GM18511 (cell line): ENCODE measurements around the gene DLG2.

Source experiments
- ATAC-seq: cut with Tn5 transposase; IDR thresholded peaks from one replicate; pipeline ENCODE4 v1.9.1; 2021; ENCODE audit warnings: mild to moderate bottlenecking, moderate library complexity; ENCODE audit not compliant: unreplicated experiment

Gene DLG2

DNA sequence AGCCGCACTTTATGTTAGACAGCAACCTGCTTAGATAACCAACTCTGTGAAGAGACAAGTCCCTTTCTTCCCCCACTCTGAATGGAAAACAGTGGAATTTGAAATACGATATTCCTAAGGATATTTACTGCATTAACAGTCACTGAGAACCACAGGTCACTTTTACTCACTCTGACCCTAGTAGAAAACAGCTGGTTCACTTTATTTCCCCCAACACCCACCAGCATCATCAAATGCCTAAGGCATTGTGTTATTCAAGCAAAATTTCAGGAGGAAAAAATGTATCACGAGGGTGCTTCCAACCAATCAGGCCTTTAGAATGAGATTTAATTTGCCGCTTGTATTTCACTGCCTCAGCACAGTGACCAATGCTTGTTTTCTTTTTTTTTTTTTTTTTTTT is 1206.9 kb downstream of the DLG2 start:
- ATAC-seq: no peak

DNA sequence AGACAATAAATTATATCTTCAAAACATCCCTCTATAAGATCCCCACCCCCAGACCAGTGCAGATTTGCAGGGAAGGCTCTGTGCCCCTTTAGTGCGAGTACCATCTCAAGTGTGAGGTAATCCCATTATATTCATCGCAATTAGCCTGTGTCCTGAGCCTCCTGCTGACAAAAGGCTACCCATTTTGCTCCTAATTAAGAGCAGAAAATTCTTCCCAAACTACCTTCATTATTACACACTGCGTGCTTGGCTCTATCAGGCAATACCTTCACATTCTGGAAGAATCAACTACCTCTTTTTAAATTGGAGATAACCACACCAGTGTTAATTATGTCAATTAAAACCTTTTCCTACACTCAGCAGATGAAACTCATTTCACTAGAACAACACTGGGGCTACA is 1207.5 kb downstream of the DLG2 start:
- ATAC-seq: no peak

DNA sequence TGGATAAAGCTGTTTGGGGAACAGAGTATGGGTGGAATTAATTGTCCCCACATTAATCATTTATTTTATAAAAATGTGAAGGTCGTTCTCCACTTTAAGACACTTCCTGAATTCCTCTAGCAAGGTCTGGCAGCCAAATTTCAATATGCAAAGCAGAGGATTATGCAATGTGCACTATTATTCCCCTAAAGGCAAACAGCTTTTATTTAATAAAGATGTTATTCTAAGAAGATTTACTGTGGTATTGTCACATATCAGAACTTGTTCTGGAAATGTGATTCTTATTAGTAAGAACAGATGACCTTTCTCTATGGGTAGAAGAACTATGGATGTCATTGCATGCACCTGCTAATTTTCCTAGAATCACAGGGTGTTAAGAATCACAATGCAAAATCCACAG is 1212.2 kb downstream of the DLG2 start:
- no peak for ATAC-seq

GRCh38 chr11:84413549-84413948 is 1213.6 kb downstream of the DLG2 start:
- ATAC-seq: no peak

- no peak for ATAC-seq
Measured at GRCh38 chr11:84412862-84413261, 1214.3 kb downstream of the DLG2 start.

- ATAC-seq: no peak
Measured at GRCh38 chr11:84408946-84409411, 1218.2 kb downstream of the DLG2 start.

- ATAC-seq: no peak
Measured at GRCh38 chr11:84407091-84407490, 1220.1 kb downstream of the DLG2 start.

GRCh38 chr11:84398017-84398626 is 1229.0 kb downstream of the DLG2 start:
- ATAC-seq: no peak

- no peak for ATAC-seq
Measured at GRCh38 chr11:84396521-84396920, 1230.6 kb downstream of the DLG2 start.

DNA sequence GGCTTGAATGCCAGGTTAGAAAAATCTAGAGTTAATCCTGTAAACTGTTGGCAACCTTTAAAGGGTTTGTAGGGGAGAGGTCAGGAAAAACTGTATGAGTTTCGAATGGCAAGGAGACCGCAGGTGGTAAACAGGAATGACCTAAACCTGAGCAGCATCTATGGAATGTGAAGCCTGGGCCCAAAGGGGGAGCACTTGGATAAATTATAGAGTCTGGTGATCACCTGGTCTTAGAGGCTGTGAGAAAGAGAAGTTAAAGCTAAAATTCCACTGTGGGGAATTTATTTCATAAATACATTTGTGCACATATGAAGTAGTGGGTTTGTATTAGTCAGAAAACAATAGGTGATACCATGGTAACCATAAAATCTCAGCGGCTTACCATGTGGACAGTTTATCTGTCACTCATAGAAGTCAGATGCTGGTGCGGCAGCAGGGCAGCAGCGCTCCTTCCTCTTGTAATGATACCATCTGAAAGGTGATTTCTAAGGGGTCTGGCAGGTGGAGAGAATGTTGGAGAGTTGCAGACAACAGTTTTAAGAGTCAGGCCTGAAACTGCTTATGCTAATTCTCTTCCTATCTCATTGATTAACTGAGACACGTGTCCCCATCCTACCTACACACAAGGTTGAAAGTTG is 1236.6 kb downstream of the DLG2 start:
- ATAC-seq: no peak

GRCh38 chr11:84389696-84390095 is 1237.4 kb downstream of the DLG2 start:
- ATAC-seq: no peak

DNA sequence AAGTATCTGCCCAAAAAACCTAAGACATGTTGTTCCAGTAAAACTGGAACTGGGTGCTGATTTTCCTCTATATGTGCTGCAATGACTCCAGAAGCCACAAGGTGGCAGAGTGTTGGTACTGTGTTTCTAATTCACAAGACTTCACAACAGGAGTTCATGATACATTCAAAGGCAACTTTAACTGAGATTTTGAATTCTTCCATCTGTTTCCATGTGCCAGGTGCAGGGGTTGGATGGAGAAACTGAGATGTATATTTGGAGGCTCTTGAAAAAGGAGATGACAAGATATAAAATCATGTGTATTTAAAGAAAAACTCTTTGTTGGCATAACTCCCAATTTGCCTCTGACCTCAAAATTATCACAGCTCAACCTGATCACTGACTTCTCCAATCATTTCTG is 1242.4 kb downstream of the DLG2 start:
- ATAC-seq: peak; percentile 81

- no peak for ATAC-seq
Measured at GRCh38 chr11:84383576-84383975, 1243.6 kb downstream of the DLG2 start.

DNA sequence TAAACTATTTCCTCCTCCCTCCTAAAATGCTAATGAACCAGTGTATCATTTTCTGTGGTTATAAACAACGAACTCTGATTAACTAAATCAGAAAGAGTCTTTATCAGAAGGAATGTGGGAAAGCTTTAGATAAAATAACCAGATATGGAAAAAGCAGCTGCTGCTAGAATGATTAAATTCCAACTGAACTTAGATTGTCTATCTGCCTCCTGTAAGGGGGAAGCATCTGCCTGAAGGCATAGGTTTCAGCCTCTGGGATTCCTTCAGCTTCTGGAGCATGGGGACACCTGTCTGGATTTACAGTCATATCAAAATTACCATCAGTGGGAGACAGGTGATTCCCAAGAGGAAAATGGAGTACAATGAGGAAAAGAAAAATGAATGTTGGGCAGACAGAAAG is 1245.5 kb downstream of the DLG2 start:
- ATAC-seq: no peak

- ATAC-seq: no peak
Measured at GRCh38 chr11:84372381-84372950, 1254.7 kb downstream of the DLG2 start.

DNA sequence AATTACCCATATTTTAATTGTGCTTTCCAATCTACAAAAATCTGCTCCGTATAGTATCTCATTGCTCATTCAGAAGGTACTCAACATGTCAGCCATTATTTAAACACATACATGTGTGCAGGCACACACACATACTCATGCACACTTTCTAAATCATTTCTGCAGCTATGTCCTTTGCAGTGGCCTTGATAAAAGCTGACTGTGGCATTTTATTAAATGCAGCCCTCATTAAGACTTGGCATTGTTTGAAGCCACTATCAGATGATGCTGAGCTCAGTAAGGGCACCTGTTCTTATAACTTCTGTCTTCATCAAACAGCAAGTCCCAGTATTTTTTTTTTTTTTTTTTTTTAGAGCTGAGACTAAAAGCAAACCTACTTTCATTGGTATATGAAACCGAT is 1269.1 kb downstream of the DLG2 start:
- no peak for ATAC-seq

- ATAC-seq: no peak
Measured at GRCh38 chr11:84355911-84356310, 1271.2 kb downstream of the DLG2 start.

GRCh38 chr11:84345597-84345996 is 1281.5 kb downstream of the DLG2 start:
- no peak for ATAC-seq

- ATAC-seq: no peak
Measured at GRCh38 chr11:84345027-84345426, 1282.1 kb downstream of the DLG2 start.

GRCh38 chr11:84339796-84340195 is 1287.3 kb downstream of the DLG2 start:
- ATAC-seq: no peak

DNA sequence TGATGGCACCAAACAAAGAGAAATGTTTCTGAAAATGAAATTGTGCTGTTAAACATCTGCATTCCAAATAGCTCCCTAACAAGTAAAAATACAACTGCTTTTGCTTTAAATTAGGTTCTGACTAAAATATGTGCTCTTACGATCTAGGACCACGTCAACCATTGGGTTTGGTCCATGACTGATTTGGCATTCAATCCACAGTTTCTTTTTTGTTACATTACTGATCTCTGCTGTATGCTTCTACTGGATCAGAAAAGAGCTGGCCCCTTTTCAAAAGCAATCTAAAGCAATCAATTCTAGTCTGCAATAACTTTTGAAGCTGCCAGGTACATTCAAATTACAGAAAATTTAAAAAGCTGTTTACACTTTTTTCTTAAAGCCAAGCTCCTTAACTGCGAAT is 1293.9 kb downstream of the DLG2 start:
- ATAC-seq: no peak

DNA sequence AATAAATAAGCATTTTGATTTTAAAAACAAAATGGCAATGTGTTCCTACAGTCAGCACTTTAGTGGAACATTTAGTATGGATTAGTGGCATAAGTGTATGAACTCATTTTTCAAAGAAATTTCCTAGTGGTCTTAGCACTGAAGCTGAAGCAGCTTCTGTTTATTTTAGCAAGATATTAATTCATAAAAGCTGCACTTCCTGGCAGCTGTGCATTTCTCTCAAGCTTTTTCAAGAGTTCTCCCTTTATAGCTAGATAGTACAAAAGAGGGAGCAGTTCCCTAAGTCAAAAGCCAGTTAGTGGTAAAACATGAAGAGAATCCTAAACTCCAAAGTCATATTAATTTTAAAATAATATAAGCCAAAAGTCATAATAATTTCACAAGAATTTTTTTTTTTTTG is 1304.9 kb downstream of the DLG2 start:
- ATAC-seq: no peak

DNA sequence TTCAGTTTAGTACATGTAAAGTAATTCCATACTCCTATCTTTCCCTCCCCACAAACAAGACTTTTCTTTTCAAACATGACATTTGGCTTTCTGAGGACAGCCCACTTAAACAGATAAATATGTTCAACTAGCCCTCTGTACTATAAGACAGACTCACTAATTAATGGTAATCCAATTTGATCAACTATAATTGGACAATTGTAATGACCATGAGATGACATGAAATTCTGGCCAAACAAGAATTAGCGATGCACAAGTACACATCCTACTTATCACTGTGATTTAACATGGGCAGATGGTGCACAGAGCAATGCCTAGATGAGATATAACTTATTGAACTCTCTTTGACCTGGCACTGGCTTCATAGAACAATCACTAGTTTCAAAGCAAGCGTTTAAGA is 1307.3 kb downstream of the DLG2 start:
- no peak for ATAC-seq
